Mesendoderm (in vitro differentiated cells): ENCODE data around the gene THRAP3.

ENCODE experiments used
- DNase-seq: peaks from one replicate; pipeline ENCODE4 v3.0.0; 2013
- H2AK5ac ChIP-seq: 2 replicates; pipeline ENCODE4 v1.6.1; 2013; ENCODE audit warnings: low read length, inconsistent platforms
- H2BK120ac ChIP-seq: 2 replicates; pipeline ENCODE4 v1.6.1; 2013; ENCODE audit warnings: low read depth, mild to moderate bottlenecking, low read length, moderate library complexity, mixed read lengths
- H2BK15ac ChIP-seq: replicated peaks from 2 replicates; pipeline ENCODE4 v1.6.1; 2013; ENCODE audit warnings: low read depth, mild to moderate bottlenecking, moderate library complexity
- H2BK5ac ChIP-seq: 2 replicates; pipeline ENCODE4 v1.6.1; 2013; ENCODE audit warnings: low read length, inconsistent platforms
- H3K18ac ChIP-seq: 2 replicates; pipeline ENCODE4 v1.6.1; 2013; ENCODE audit warnings: mild to moderate bottlenecking, low read length, mixed read lengths
- H3K23ac ChIP-seq: one replicate; pipeline ENCODE4 v1.6.1; 2013; ENCODE audit warnings: low read length
- H3K27ac ChIP-seq: 2 replicates; pipeline ENCODE4 v1.5.1; 2013; ENCODE audit warnings: low read depth, mild to moderate bottlenecking, inconsistent platforms, low read length, moderate library complexity
- H3K27me3 ChIP-seq: 2 replicates; pipeline ENCODE4 v1.6.1; 2013; ENCODE audit warnings: low read length, control low read depth, mild to moderate bottlenecking, inconsistent platforms; ENCODE audit not compliant: insufficient read depth, poor library complexity
- H3K36me3 ChIP-seq: 2 replicates; pipeline ENCODE4 v1.6.1; 2013; ENCODE audit warnings: low read length, inconsistent platforms; ENCODE audit not compliant: control insufficient read depth, insufficient read depth
- H3K4ac ChIP-seq: one replicate; pipeline ENCODE4 v1.6.1; 2013; ENCODE audit warnings: low read depth, mild to moderate bottlenecking, low read length, moderate library complexity
- H3K4me1 ChIP-seq: 2 replicates; pipeline ENCODE4 v1.6.1; 2013; ENCODE audit warnings: low read depth, low read length, inconsistent platforms; ENCODE audit not compliant: control insufficient read depth
- H3K4me2 ChIP-seq: 2 replicates; pipeline ENCODE4 v1.6.1; 2013; ENCODE audit warnings: low read length
- H3K4me3 ChIP-seq: 2 replicates; pipeline ENCODE4 v1.5.1; 2013; ENCODE audit warnings: mild to moderate bottlenecking, low read length
- H3K56ac ChIP-seq: one replicate; pipeline ENCODE4 v1.6.1; 2013; ENCODE audit warnings: low read length
- H3K79me1 ChIP-seq: 2 replicates; pipeline ENCODE4 v1.6.1; 2013; ENCODE audit warnings: low read length, inconsistent platforms
- H3K79me2 ChIP-seq: 2 replicates; pipeline ENCODE4 v1.6.1; 2013; ENCODE audit warnings: mild to moderate bottlenecking, low read length; ENCODE audit not compliant: control insufficient read depth, insufficient read depth
- H3K9ac ChIP-seq: 2 replicates; pipeline ENCODE4 v1.6.1; 2013; ENCODE audit warnings: low read length, inconsistent platforms
- H4K5ac ChIP-seq: one replicate; pipeline ENCODE4 v1.6.1; 2013; ENCODE audit warnings: low read length
- H4K8ac ChIP-seq: one replicate; pipeline ENCODE4 v1.6.1; 2013; ENCODE audit warnings: low read depth, mild to moderate bottlenecking, control low read depth, low read length, moderate library complexity
- WGBS: extraction: QIAGEN DNeasy Blood & Tissue Kit; methylation state at CpG from one replicate; pipeline ENCODE4 v1.1.7; 2013; ENCODE audit warnings: low lambda C conversion rate, missing lambda C conversion rate; ENCODE audit not compliant: insufficient coverage; ENCODE audit errors: extremely low coverage; 5-methylcytosine and 5-hydroxymethylcytosine counted together

Gene THRAP3

DNA sequence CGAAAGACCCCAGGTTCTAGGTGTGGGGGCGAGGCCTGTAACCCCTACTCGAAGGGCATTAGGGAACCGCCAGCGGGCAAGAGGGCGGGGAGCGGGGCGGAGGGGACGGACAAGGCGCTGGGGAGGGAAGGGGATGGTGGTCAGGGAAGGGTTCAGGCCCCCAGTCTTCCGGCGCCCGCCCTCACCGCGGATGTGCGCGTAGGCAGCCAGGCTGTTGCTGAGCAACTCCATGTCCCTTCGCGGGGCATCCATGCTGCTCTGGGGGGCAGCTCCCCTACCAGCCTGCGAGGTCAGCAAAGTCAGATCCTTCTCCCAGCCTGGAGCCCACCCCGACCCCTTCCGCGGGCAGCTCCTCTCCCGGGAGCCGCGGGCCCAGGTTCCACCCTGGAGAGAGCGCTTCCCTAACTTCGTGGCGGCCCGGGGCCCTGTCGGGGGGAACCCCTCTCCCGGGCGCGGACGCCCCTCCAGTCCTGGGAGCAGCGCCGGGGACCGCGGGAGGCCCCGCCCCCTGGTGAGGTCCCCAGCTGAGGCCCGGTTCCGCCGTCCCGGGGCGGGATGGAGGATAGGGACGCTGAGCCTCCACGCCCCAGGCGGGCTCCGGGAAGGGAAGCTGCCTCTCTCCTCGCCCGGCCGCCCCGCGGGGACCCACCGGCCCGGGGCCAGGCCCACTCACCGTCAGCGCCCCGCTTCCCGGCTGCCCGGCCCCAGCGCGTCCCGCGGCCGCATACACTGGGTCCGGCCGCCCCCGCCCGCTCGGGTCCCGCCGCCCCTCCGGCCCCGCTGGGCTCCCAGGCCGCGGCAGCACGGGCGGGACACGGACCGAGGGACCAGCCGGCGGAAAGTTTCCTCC, 98.8 kb downstream of the THRAP3 start:
- no peaks in the 10 kb centered on the region for H3K79me1 ChIP-seq
- no peak overlapping the region for H4K5ac ChIP-seq
- peak; percentile 69 for DNase-seq
- H3K4me2 ChIP-seq, result peak overlapping the region; percentile 33
- peak overlapping the region; percentile 84 for H3K9ac ChIP-seq
- H2AK5ac ChIP-seq, result no peak overlapping the region
- no peak overlapping the region for H2BK120ac ChIP-seq
- peak overlapping the region; percentile 11 for H3K23ac ChIP-seq
- H3K18ac ChIP-seq, result peak overlapping the region; percentile 94
- H3K27ac ChIP-seq, result peak overlapping the region; percentile 28
- H3K4me1 ChIP-seq, result peaks cover 7% of the 10 kb centered on the region
- no peaks in the 10 kb centered on the region for H3K27me3 ChIP-seq
- no CpG with 5 or more reads among the region's 83 CpGs for WGBS
- H3K79me2 ChIP-seq, result no peaks in the 10 kb centered on the region
- peak overlapping the region; percentile 67 for H3K4ac ChIP-seq
- H3K4me3 ChIP-seq, result peak overlapping the region; percentile 39
- H4K8ac ChIP-seq, result peak overlapping the region; percentile 17
- peak overlapping the region; percentile 82 for H3K56ac ChIP-seq
- H2BK5ac ChIP-seq, result no peak overlapping the region
- no peaks in the 10 kb centered on the region for H3K36me3 ChIP-seq
- no peak overlapping the region for H2BK15ac ChIP-seq

- H3K56ac ChIP-seq, result peak within 1 kb of the TSS; percentile 82
- peaks cover 7% of the 10 kb centered on the region for H3K4me1 ChIP-seq
- peak; percentile 87 for DNase-seq
- H3K79me2 ChIP-seq, result no peaks in the 10 kb centered on the region
- H2BK5ac ChIP-seq, result no peak within 1 kb of the TSS
- H3K27me3 ChIP-seq, result no peaks in the 10 kb centered on the region
- H3K36me3 ChIP-seq, result no peaks in the 10 kb centered on the region
- H3K4ac ChIP-seq, result peak within 1 kb of the TSS; percentile 67
- no peak within 1 kb of the TSS for H2BK15ac ChIP-seq
- H4K8ac ChIP-seq, result peak within 1 kb of the TSS; percentile 17
- H3K79me1 ChIP-seq, result no peaks in the 10 kb centered on the region
- no peak within 1 kb of the TSS for H2BK120ac ChIP-seq
- WGBS, result no CpG with 5 or more reads among the region's 36 CpGs
- peak within 1 kb of the TSS; percentile 79 for H3K4me2 ChIP-seq
- H3K9ac ChIP-seq, result peak within 1 kb of the TSS; percentile 84
- peak within 1 kb of the TSS; percentile 40 for H3K4me3 ChIP-seq
- no peak within 1 kb of the TSS for H2AK5ac ChIP-seq
- H3K27ac ChIP-seq, result peak within 1 kb of the TSS; percentile 76
- peak within 1 kb of the TSS; percentile 94 for H3K18ac ChIP-seq
- no peak within 1 kb of the TSS for H4K5ac ChIP-seq
- peak within 1 kb of the TSS; percentile 11 for H3K23ac ChIP-seq
Observed at GRCh38 chr1:36323636-36324352, 99.6 kb downstream of the THRAP3 start, which contains the start of gene EVA1B. TSS of gene EVA1B (minus strand) at chr1:36323645. CDS start at chr1:36323037, 608 bp downstream.

DNA sequence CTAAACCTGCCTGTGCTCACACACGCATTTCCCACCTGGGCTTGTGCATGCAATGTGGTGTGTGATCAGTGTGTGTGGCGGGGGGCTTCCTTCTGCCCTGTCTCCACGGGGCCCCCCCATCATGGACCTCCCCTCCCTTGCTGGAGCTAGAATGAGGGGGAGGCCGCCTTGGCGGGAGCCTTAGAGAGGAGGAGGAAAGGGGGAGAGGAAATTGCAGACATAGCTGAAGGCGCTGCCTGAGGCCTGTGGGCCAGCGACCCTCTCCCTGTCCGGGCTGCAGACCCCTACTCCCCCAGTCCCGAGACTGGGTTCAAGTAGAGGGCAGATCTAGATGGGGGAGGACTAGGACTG, 100.1 kb downstream of the THRAP3 start:
- DNase-seq, result no peak
- Histone ChIP-seq H4K8ac (no peak overlapping the region), H3K27me3 (no peaks in the 10 kb centered on the region), H3K36me3 (no peaks in the 10 kb centered on the region), H3K4ac (no peak overlapping the region), H2AK5ac (no peak overlapping the region), H3K79me2 (no peaks in the 10 kb centered on the region), H4K5ac (no peak overlapping the region), H3K4me3 (no peak overlapping the region), H3K23ac (no peak overlapping the region), H2BK15ac (no peak overlapping the region), H3K4me1 (peaks cover 7% of the 10 kb centered on the region), H2BK5ac (no peak overlapping the region), H3K18ac (peak overlapping the region; percentile 46), H2BK120ac (no peak overlapping the region), H3K4me2 (no peak overlapping the region), H3K27ac (no peak overlapping the region), H3K9ac (peak overlapping the region; percentile 60), H3K56ac (peak overlapping the region; percentile 75), H3K79me1 (no peaks in the 10 kb centered on the region)
- no CpG with 5 or more reads among the region's 9 CpGs for WGBS

DNA sequence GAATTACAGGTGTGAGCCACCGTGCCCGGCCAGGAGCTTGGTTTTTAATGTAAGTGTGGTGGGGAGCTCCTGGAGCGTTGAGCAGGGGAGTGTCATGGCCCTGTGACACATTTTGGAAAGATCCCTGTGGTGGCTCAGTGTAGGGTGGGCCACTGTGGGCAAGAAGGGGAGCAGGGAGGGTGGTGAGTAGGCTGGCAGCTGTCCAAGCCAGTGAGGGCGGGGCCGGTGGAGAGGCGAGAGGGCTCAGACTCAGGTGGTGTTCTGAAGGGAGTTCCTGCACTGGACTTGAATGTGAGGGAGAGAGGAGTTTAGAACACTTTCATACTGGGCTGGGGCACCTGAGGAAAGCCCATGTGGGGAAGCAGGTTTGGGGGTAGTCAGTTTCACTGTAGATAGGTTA, 102.3 kb downstream of the THRAP3 start:
- no peak for DNase-seq

DNA sequence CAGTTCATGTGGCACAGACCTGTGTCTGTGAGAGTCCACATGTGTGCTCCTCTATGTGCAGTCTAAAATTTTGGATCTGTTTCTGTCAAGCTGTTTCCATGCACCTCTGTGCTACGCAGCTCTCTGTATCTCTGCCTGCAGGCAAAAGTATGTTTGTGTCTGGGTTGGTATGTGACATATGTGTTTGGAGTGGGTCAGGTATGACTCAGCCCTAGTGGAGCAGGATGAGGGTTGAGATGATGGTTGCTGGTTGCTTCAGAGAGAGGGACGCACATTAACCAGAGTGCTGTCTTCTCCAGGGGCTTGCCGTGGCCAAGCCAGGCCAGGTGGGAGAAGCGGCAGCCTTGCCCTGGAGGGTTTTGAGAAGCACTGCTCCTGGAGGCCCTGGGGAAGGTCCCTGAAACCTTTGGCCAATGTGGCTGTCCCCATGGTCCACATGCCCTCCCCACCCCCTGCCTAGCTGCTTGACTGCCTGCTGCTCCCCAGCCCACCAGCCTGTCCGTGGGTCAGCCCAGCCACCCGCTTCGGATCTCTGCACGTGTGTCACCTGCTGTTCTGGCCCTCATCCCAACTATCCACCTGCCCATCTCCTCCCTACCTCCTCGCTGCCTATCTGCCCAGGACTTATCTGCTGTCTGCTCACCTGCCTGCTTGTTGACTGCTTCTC, 103.3 kb downstream of the THRAP3 start:
- no CpG with 5 or more reads among the region's 9 CpGs for WGBS

More for the DNA sequence above, 102.3 kb downstream of the THRAP3 start:
- H3K79me2 ChIP-seq, result no peaks in the 10 kb centered on the region
- H2BK120ac ChIP-seq, result no peak overlapping the region
- no peak overlapping the region for H3K9ac ChIP-seq
- H3K79me1 ChIP-seq, result no peaks in the 10 kb centered on the region
- H3K27ac ChIP-seq, result no peak overlapping the region
- no peak overlapping the region for H3K56ac ChIP-seq
- no CpG with 5 or more reads among the region's 6 CpGs for WGBS
- peaks cover 3% of the 10 kb centered on the region for H3K4me1 ChIP-seq
- no peak overlapping the region for H3K18ac ChIP-seq
- no peak overlapping the region for H3K4ac ChIP-seq
- H2BK15ac ChIP-seq, result no peak overlapping the region
- no peaks in the 10 kb centered on the region for H3K27me3 ChIP-seq
- no peaks in the 10 kb centered on the region for H3K36me3 ChIP-seq
- no peak overlapping the region for H3K4me3 ChIP-seq
- H3K23ac ChIP-seq, result no peak overlapping the region
- no peak overlapping the region for H4K5ac ChIP-seq
- no peak overlapping the region for H2AK5ac ChIP-seq
- H4K8ac ChIP-seq, result no peak overlapping the region
- H3K4me2 ChIP-seq, result no peak overlapping the region
- H2BK5ac ChIP-seq, result no peak overlapping the region

More for the DNA sequence above, 103.3 kb downstream of the THRAP3 start:
- H3K56ac ChIP-seq, result no peak overlapping the region
- no peak overlapping the region for H3K9ac ChIP-seq
- no peak overlapping the region for H2BK120ac ChIP-seq
- H2BK5ac ChIP-seq, result no peak overlapping the region
- H4K5ac ChIP-seq, result no peak overlapping the region
- H3K4me1 ChIP-seq, result peaks cover 3% of the 10 kb centered on the region
- H3K27ac ChIP-seq, result no peak overlapping the region
- no peaks in the 10 kb centered on the region for H3K79me2 ChIP-seq
- no peak for DNase-seq
- H2BK15ac ChIP-seq, result no peak overlapping the region
- no peaks in the 10 kb centered on the region for H3K36me3 ChIP-seq
- no peaks in the 10 kb centered on the region for H3K79me1 ChIP-seq
- no peak overlapping the region for H4K8ac ChIP-seq
- no peak overlapping the region for H3K23ac ChIP-seq
- H3K27me3 ChIP-seq, result no peaks in the 10 kb centered on the region
- H3K18ac ChIP-seq, result no peak overlapping the region
- no peak overlapping the region for H3K4ac ChIP-seq
- no peak overlapping the region for H2AK5ac ChIP-seq
- no peak overlapping the region for H3K4me2 ChIP-seq
- H3K4me3 ChIP-seq, result no peak overlapping the region
